K562 (cell line): ENCODE results near the gene FAM184B. TPM values are rescaled to one million over a fixed set of nuclear protein-coding genes. Genes with fewer than 3 reads are reported as not detected.

Experiments used
- ATAC-seq: fragments of 200-7000 bp; cut with Tn5 transposase; 3 replicates; pipeline ENCODE4 v1.9.1; 2020; ENCODE audit warnings: moderate library complexity
- BruUV-seq: library from RNA; stranded (reverse); fragments of 400-500 nt; replicated peaks from 2 replicates; lab custom pipeline; 2021; lab: Mats Ljungman, UMichigan
- CTCF ChIA-PET: fragments of 300-600 bp; formaldehyde crosslinking; extraction: SDS; loops from one replicate; lab custom pipeline; 2021; ENCODE audit warnings: low intra/inter-chr PET ratio; lab: Yijun Ruan, JAX
- POLR2A ChIA-PET: fragments of 300-600, 350-650 bp; sonication (Branson Sonifier 250); formaldehyde crosslinking; extraction: SDS; loops from one replicate; lab custom pipeline; 2021; ENCODE audit warnings: antibody characterized with exemption, inconsistent platforms; lab: Yijun Ruan, JAX
- DNase-seq, 4 experiments: peaks; one replicate each; pipeline versions ENCODE4 v3.0.0 to v3.0.0-alpha.2; 2011 to 2018; ENCODE audit warnings: low spot score in 3 of 4, mixed read lengths in 3 of 4; ENCODE audit errors: extremely low read depth in 1 of 4
- FAIRE-seq: peaks from 2 replicates; lab custom pipeline; 2011; peaks lifted over from hg19 to GRCh38; lab: Jason Lieb, UNC
- H2AFZ ChIP-seq: 2 replicates; pipeline ENCODE4 v1.6.0; 2011; ENCODE audit warnings: low read depth, low read length, control low read depth, inconsistent platforms
- H3K27ac ChIP-seq: fragments of 200-600 bp; 3 replicates; pipeline ENCODE4 v1.8.0; 2011; ENCODE audit warnings: low read depth, mild to moderate bottlenecking, control low read depth, inconsistent platforms, low read length, moderate library complexity, mixed read lengths; ENCODE audit errors: extremely low read depth
- H3K27me3 ChIP-seq, 2 experiments: fragments of 300-600 bp in 1 of 2; 2 replicates in 1 of 2; 3 replicates in 1 of 2; pipeline versions ENCODE4 v1.6.0 to v1.8.0; 2011; ENCODE audit warnings: inconsistent platforms in 2 of 2, low read length in 2 of 2, mild to moderate bottlenecking in 1 of 2, mixed read lengths in 1 of 2, moderate library complexity in 1 of 2; ENCODE audit not compliant: control insufficient read depth in 2 of 2, insufficient read depth in 2 of 2
- H3K36me3 ChIP-seq: fragments of 300-600 bp; 3 replicates; pipeline ENCODE4 v1.8.0; 2011; ENCODE audit warnings: mild to moderate bottlenecking, low read length, inconsistent platforms; ENCODE audit not compliant: control insufficient read depth, insufficient read depth
- H3K4me1 ChIP-seq, 2 experiments: fragments of 200-600 bp in 1 of 2; replicated peaks in 1 of 2; 2 replicates in 1 of 2; 3 replicates in 1 of 2; pipeline versions ENCODE4 v1.5.1 to v1.8.0; 2011; ENCODE audit warnings: inconsistent platforms in 2 of 2, low read length in 2 of 2, mild to moderate bottlenecking in 1 of 2, mixed read lengths in 1 of 2, moderate library complexity in 1 of 2; ENCODE audit not compliant: control insufficient read depth in 2 of 2, insufficient read depth in 2 of 2
- H3K4me2 ChIP-seq: 2 replicates; pipeline ENCODE4 v1.6.1; 2011; ENCODE audit warnings: low read length, control low read depth, inconsistent platforms, mixed read lengths; ENCODE audit not compliant: insufficient read depth
- H3K4me3 ChIP-seq: fragments of 200-600 bp; sonication (generic), shearing (Covaris generic); 2 replicates; pipeline ENCODE4 v1.5.1; 2016; ENCODE audit warnings: control low read depth, inconsistent platforms
- H3K79me2 ChIP-seq: fragments of 200-600 bp; 3 replicates; pipeline ENCODE4 v1.8.0; 2011; ENCODE audit warnings: low read length, inconsistent platforms; ENCODE audit not compliant: control insufficient read depth, insufficient read depth
- H3K9ac ChIP-seq, 2 experiments: 2 replicates each; pipeline versions ENCODE4 v1.6.0 to v1.6.1; 2011; ENCODE audit warnings: low read depth in 2 of 2, low read length in 2 of 2, control low read depth in 1 of 2, inconsistent platforms in 1 of 2, mild to moderate bottlenecking in 1 of 2, mixed read lengths in 1 of 2; ENCODE audit not compliant: insufficient read depth in 1 of 2
- H3K9me1 ChIP-seq: one replicate; pipeline ENCODE4 v1.6.0; 2011; ENCODE audit warnings: inconsistent platforms, mild to moderate bottlenecking, low read length, moderate library complexity; ENCODE audit not compliant: control insufficient read depth, insufficient read depth
- H3K9me3 ChIP-seq: replicated peaks from 2 replicates; pipeline ENCODE4 v1.5.1; 2011; ENCODE audit warnings: low read depth, low read length, inconsistent platforms; ENCODE audit not compliant: control insufficient read depth, insufficient read depth
- H4K20me1 ChIP-seq: replicated peaks from 2 replicates; pipeline ENCODE4 v1.6.1; 2011; ENCODE audit warnings: low read length, inconsistent platforms, mixed read lengths; ENCODE audit not compliant: control insufficient read depth, insufficient read depth
- FOSL1 ChIP-seq: fragments of 200-800 bp; sonication (Bioruptor generic); conservative IDR thresholded peaks from 2 replicates; pipeline ENCODE4 v1.6.1; 2016; ENCODE audit warnings: missing genetic modification characterization, missing compliant biosample characterization
- HBP1 ChIP-seq: fragments of 450-650 bp; formaldehyde crosslinking; IDR thresholded peaks from 2 replicates; pipeline ENCODE4 v1.4.0; 2022; ENCODE audit warnings: missing genetic modification characterization
- WGBS: fragments of 100-300 bp; shearing (Covaris generic); methylation state at CpG from one replicate; pipeline ENCODE4 v1.1.6; 2016; ENCODE audit warnings: low coverage, mixed read lengths; ENCODE audit not compliant: insufficient coverage; ENCODE audit errors: missing lambda C conversion rate; 5-methylcytosine and 5-hydroxymethylcytosine counted together
- in situ Hi-C: fragments of 300-500 bp; cut with MboI; formaldehyde crosslinking; loops from 4 replicates; pipeline ENCODE4 v1.15.0; 2018; ENCODE audit warnings: inconsistent platforms, mixed read lengths
- intact Hi-C: fragments of 100-400 bp; cut with micrococcal nuclease; formaldehyde crosslinking; loops from 2 replicates; pipeline ENCODE4 v1.14.2; 2022
- polyA plus RNA-seq, 8 experiments: library from polyadenylated mRNA; depleted of rRNA in 4 of 8; stranded (reverse) in 5 of 8; unstranded in 3 of 8; fragments of >200 nt; fragmentation: Nextera tagmentation in 2 of 8; fragmentation: Illumina TruSeq in 1 of 8; extraction: Ambion mirVana in 2 of 8; extraction: Trizol in 1 of 8; gene quantifications; 2 replicates each; pipeline versions ENCODE4 v1.2.1 to v1.2.3, GENCODE V29; 2011 to 2014; ENCODE audit warnings: inconsistent platforms in 1 of 8, missing spikeins in 1 of 8
- total RNA-seq, 7 experiments: library from RNA; depleted of rRNA in 6 of 7; stranded (reverse); fragments of >200 nt in 6 of 7; fragmentation: Illumina TruSeq in 2 of 7; extraction: Trizol in 2 of 7; gene quantifications; 2 replicates each; pipeline versions ENCODE4 v1.2.1 to v1.2.3, GENCODE V29; 2011 to 2021; ENCODE audit warnings: low replicate concordance in 1 of 7

FAM184B gene
- total and polyA plus RNA-seq, 9 of the 15 experiments (the other 6 are each of a cell fraction or from before 2014, with no cell fraction given): not detected

GRCh38 chr4:17721496-17722355 is 59.7 kb downstream of the FAM184B start:
- POLR2A ChIA-PET: interaction anchor here (0.7 kb wide), 1 partner anchor 130 kb away, joined by 4 read pairs; no protein-coding TSS in a partner anchor
- no peak overlapping the region for H3K4me3 ChIP-seq
- peaks cover 4 to 24% of the 10 kb centered on the region in 2 experiments; a peak in 3 of 5 replicates for H3K27me3 ChIP-seq
- TF ChIP-seq HBP1 (CRISPR knock-in tag): no peak
- peak; percentile 49; the same call in 1 of the 2 replicates for TF ChIP-seq FOSL1 (tag)
- BruUV-seq: no TSS peak
- no peaks in the 10 kb centered on the region for H3K9me3 ChIP-seq
- intact Hi-C loops: no loop called here
- peak; percentile 42 for ATAC-seq
- no peak overlapping the region for H3K27ac ChIP-seq
- no peaks in the 10 kb centered on the region for H3K36me3 ChIP-seq
- no peak overlapping the region for H3K9ac ChIP-seq
- CTCF ChIA-PET: no interaction called here
- no peak for DNase-seq
- no peaks in the 10 kb centered on the region for H4K20me1 ChIP-seq
- no peak for FAIRE-seq
- no peak overlapping the region for H2AFZ ChIP-seq
- in situ Hi-C loops: no loop called here
- WGBS: 5% methylated on average over 16 of the region's 16 CpGs
- no peaks in the 10 kb centered on the region for H3K4me1 ChIP-seq
- no peak overlapping the region for H3K4me2 ChIP-seq
- H3K9me1 ChIP-seq: no peaks in the 10 kb centered on the region
- H3K79me2 ChIP-seq: no peaks in the 10 kb centered on the region
